Psoas muscle (tissue), 8 donors: ENCODE data around the gene ORC1. TPM values are rescaled to one million over a fixed set of nuclear protein-coding genes. Genes with fewer than 3 reads are reported as not detected.

Experiments
- ATAC-seq, 4 donors: fragments of 200-7000 bp; cut with Tn5 transposase; one replicate each; pipeline ENCODE4 v1.9.1; 2020; ENCODE audit warnings: moderate library complexity in 3 of 4, mild to moderate bottlenecking in 2 of 4
- DNase-seq, 2 donors: peaks; one replicate each; pipeline ENCODE4 v3.0.0-alpha.2; 2020
- H3K27ac ChIP-seq: fragments of 200-600 bp; one replicate; pipeline ENCODE4 v1.8.0; 2022
- H3K27me3 ChIP-seq, 3 donors: fragments of 200-600 bp in 1 of 3; one replicate each; pipeline versions ENCODE4 v1.6.1 to v1.8.0; 2013 to 2022; ENCODE audit warnings: low read length in 2 of 3, mild to moderate bottlenecking in 2 of 3, moderate library complexity in 1 of 3; ENCODE audit not compliant: insufficient read depth in 3 of 3
- H3K36me3 ChIP-seq, 2 donors: fragments of 200-600 bp in 1 of 2; one replicate each; pipeline versions ENCODE4 v1.6.1 to v1.8.0; 2013 to 2022; ENCODE audit warnings: low read depth in 1 of 2, mild to moderate bottlenecking in 1 of 2, moderate library complexity in 1 of 2; ENCODE audit not compliant: insufficient read depth in 1 of 2
- H3K4me1 ChIP-seq: fragments of 200-600 bp; one replicate; pipeline ENCODE4 v1.8.0; 2022
- H3K4me3 ChIP-seq: fragments of 200-600 bp; one replicate; pipeline ENCODE4 v1.8.0; 2022; ENCODE audit warnings: mild to moderate bottlenecking
- H3K9me3 ChIP-seq: fragments of 200-600 bp; one replicate; pipeline ENCODE4 v1.8.0; 2022
- CTCF ChIP-seq: fragments of 200-600 bp; IDR thresholded peaks from one replicate; pipeline ENCODE4 v1.8.0; 2022; ENCODE audit warnings: antibody characterized with exemption
- WGBS, 3 donors: extraction: QIAGEN DNeasy Blood & Tissue Kit; methylation state at CpG; one replicate each; pipeline versions ENCODE4 v1.1.6 to v1.1.7; 2013; 5-methylcytosine and 5-hydroxymethylcytosine counted together
- intact Hi-C, 2 donors: fragments of 100-400 bp; cut with DNase I; formaldehyde crosslinking; loops; one replicate each; pipeline versions ENCODE4 v1.11.0 to v1.14.2; 2022
- polyA plus RNA-seq, 3 donors: library from polyadenylated mRNA; stranded (reverse); fragments of 200-250 nt; gene quantifications; one replicate each; pipeline ENCODE4 v1.2.3, GENCODE V29; 2013
- total RNA-seq, 4 donors: library from RNA; stranded (reverse); fragmentation: NEBNext Ultra II Directional in 2 of 4; extraction: Animal tissue kit (Norgen Biotek cat#: 25700) in 2 of 4; gene quantifications; one replicate each; pipeline versions ENCODE4 v1.2.1 to v1.2.4, GENCODE V29; 2021 to 2023
- donor health status: healthy with polysubstance abuse.
- donor health status: DM: no; HTN: no; CAD: no; lungs with moderate emphysema.
- donor health status: Bipolar disorder and iron deficiency.
- donor health status: healthy.
- donor health status: DM: yes; HTN: yes; CAD: no.
- donor health status: DM: no; HTN: no; CAD: no.
- donor health status: DM: no; HTN: no; CAD: no.
- donor health status: DM: yes; HTN: yes; CAD: no.

The ORC1 gene
- total and polyA plus RNA-seq, 7 donors: 0.10 to 6.0 (median 0.20) TPM

GRCh38 chr1:52435650-52436049 lies 31.4 kb upstream of the ORC1 start:
- ATAC-seq (no peak), DNase-seq (no peak)
- Histone ChIP-seq H3K27ac (no peak overlapping the region), H3K36me3 (peaks cover 10 to 100% of the 10 kb centered on the region in 2 donors), H3K9me3 (no peaks in the 10 kb centered on the region), H3K27me3 (no peaks in the 10 kb centered on the region), H3K4me3 (no peak overlapping the region), H3K4me1 (no peaks in the 10 kb centered on the region)
- 96 to 100% (median 100%) methylated on average over 1 of the region's 1 CpG for WGBS, 3 donors
- no peak for TF ChIP-seq CTCF
- intact Hi-C loops: no loop called here

- Histone ChIP-seq H3K9me3 (no peaks in the 10 kb centered on the region), H3K4me1 (no peaks in the 10 kb centered on the region), H3K27me3 (no peaks in the 10 kb centered on the region), H3K36me3 (peaks cover 10 to 100% of the 10 kb centered on the region in 2 donors), H3K4me3 (no peak overlapping the region), H3K27ac (no peak overlapping the region)
- WGBS, 3 donors: 94 to 100% (median 94%) methylated on average over 1 of the region's 1 CpG
- intact Hi-C loops: no loop called here
- TF ChIP-seq CTCF: no peak
- ATAC-seq: no peak
- no peak for DNase-seq
Measured at GRCh38 chr1:52435211-52435610, 31.0 kb upstream of the ORC1 start.

GRCh38 chr1:52432807-52433206 lies 28.6 kb upstream of the ORC1 start:
- 93 to 98% (median 96%) methylated on average over 8 of the region's 8 CpGs for WGBS, 3 donors
- H3K4me1 ChIP-seq: no peaks in the 10 kb centered on the region
- H3K9me3 ChIP-seq: no peaks in the 10 kb centered on the region
- no peaks in the 10 kb centered on the region for H3K27me3 ChIP-seq
- ATAC-seq (no peak), DNase-seq (no peak)
- no peak overlapping the region for H3K4me3 ChIP-seq
- TF ChIP-seq CTCF: no peak
- H3K36me3 ChIP-seq: peaks cover 8 to 100% of the 10 kb centered on the region in 2 donors
- intact Hi-C loops: no loop called here
- H3K27ac ChIP-seq: no peak overlapping the region

- Histone ChIP-seq H3K9me3 (no peaks in the 10 kb centered on the region), H3K27ac (no peak overlapping the region), H3K36me3 (peaks cover 5 to 98% of the 10 kb centered on the region in 2 donors), H3K4me3 (no peak overlapping the region), H3K27me3 (no peaks in the 10 kb centered on the region), H3K4me1 (no peaks in the 10 kb centered on the region)
- no peak for TF ChIP-seq CTCF
- 96 to 97% (median 97%) methylated on average over 1 of the region's 1 CpG for WGBS, 3 donors
- DNase-seq (no peak), ATAC-seq (no peak)
- intact Hi-C loops: no loop called here
Measured at GRCh38 chr1:52427152-52427551, 22.9 kb upstream of the ORC1 start.

- peaks cover 5 to 98% of the 10 kb centered on the region in 2 donors for H3K36me3 ChIP-seq
- no peak overlapping the region for H3K27ac ChIP-seq
- ATAC-seq: no peak
- H3K9me3 ChIP-seq: no peaks in the 10 kb centered on the region
- 79 to 87% (median 81%) methylated on average over 3 of the region's 3 CpGs for WGBS, 3 donors
- intact Hi-C loops: no loop called here
- no peak overlapping the region for H3K4me3 ChIP-seq
- no peaks in the 10 kb centered on the region for H3K4me1 ChIP-seq
- no peak for TF ChIP-seq CTCF
- H3K27me3 ChIP-seq: no peaks in the 10 kb centered on the region
- DNase-seq: no peak
Measured at GRCh38 chr1:52426371-52426770, 22.1 kb upstream of the ORC1 start.
